CD4-positive, alpha-beta T cell (primary cell): Measurements from ENCODE around the gene CACNA1E. TPM values are rescaled to one million over a fixed set of nuclear protein-coding genes. Genes with fewer than 3 reads are reported as not detected.

Experiments
- ATAC-seq: fragments of 200-7000 bp; cut with Tn5 transposase; one replicate; pipeline ENCODE4 v1.10.0; 2022; ENCODE audit warnings: mild to moderate bottlenecking; ENCODE audit not compliant: poor library complexity
- CTCF ChIA-PET: fragments of 350-600 bp; sonication (Branson Sonifier 250); formaldehyde crosslinking; loops from one replicate; lab custom pipeline; 2021; ENCODE audit warnings: antibody characterized with exemption, inconsistent platforms; lab: Charles Lee
- POLR2A ChIA-PET: fragments of 350-600 bp; sonication (Branson Sonifier 250); formaldehyde crosslinking; loops from one replicate; lab custom pipeline; 2021; ENCODE audit warnings: antibody characterized with exemption, inconsistent platforms; lab: Charles Lee
- DNase-seq, 14 experiments: peaks; one replicate each; pipeline ENCODE4 v3.0.0-alpha.2; 2013 to 2020; ENCODE audit warnings: mixed read lengths in 2 of 14
- H3K27ac ChIP-seq, 2 donors: one replicate each; pipeline versions ENCODE4 v1.5.1 to v1.7.0; 2013; ENCODE audit warnings: low read length in 2 of 2, low read depth in 1 of 2, mild to moderate bottlenecking in 1 of 2
- H3K27me3 ChIP-seq, 2 experiments: 1 replicate in 1 of 2; 2 replicates in 1 of 2; pipeline versions ENCODE4 v1.6.1 to v1.7.0; 2013; ENCODE audit warnings: low read length in 2 of 2, control low read depth in 1 of 2, mild to moderate bottlenecking in 1 of 2, moderate library complexity in 1 of 2; ENCODE audit not compliant: insufficient read depth in 2 of 2, control insufficient read depth in 1 of 2
- H3K36me3 ChIP-seq: one replicate; pipeline ENCODE4 v1.6.1; 2013; ENCODE audit warnings: low read length, control low read depth; ENCODE audit not compliant: insufficient read depth
- H3K4me1 ChIP-seq: one replicate; pipeline ENCODE4 v1.6.1; 2013; ENCODE audit warnings: low read length, control low read depth; ENCODE audit not compliant: insufficient read depth
- H3K4me3 ChIP-seq: one replicate; pipeline ENCODE4 v1.5.1; 2013; ENCODE audit warnings: mild to moderate bottlenecking, low read length, moderate library complexity
- H3K9me3 ChIP-seq, 2 experiments: 1 replicate in 1 of 2; 2 replicates in 1 of 2; pipeline versions ENCODE4 v1.6.1 to v1.7.0; 2013; ENCODE audit warnings: low read length in 2 of 2, mild to moderate bottlenecking in 2 of 2, control low read depth in 1 of 2, moderate library complexity in 1 of 2; ENCODE audit not compliant: control insufficient read depth in 1 of 2, insufficient read depth in 1 of 2
- H3K27ac Mint-ChIP-seq: one replicate; pipeline ENCODE4 v1.8.0; 2020; ENCODE audit warnings: mixed read lengths
- H3K27me3 Mint-ChIP-seq: one replicate; pipeline ENCODE4 v1.8.0; 2021; ENCODE audit warnings: mixed read lengths
- H3K36me3 Mint-ChIP-seq: one replicate; pipeline ENCODE4 v1.8.0; 2021; ENCODE audit warnings: low read depth, mixed read lengths
- H3K4me1 Mint-ChIP-seq: one replicate; pipeline ENCODE4 v1.8.0; 2021; ENCODE audit warnings: low read depth, mixed read lengths
- H3K4me3 Mint-ChIP-seq: one replicate; pipeline ENCODE4 v1.8.0; 2020; ENCODE audit warnings: mild to moderate bottlenecking, mixed read lengths
- H3K9me3 Mint-ChIP-seq: one replicate; pipeline ENCODE4 v1.8.0; 2020; ENCODE audit warnings: mixed read lengths
- intact Hi-C, 2 experiments: fragments of 100-400 bp; cut with DNase I in 1 of 2; cut with micrococcal nuclease in 1 of 2; formaldehyde crosslinking; loops; one replicate each; pipeline versions ENCODE4 v1.15.1 to v1.9.0; 2023 to 2025; cut with DNase I, micrococcal nuclease
- total RNA-seq, 174 experiments: library from RNA in 2 of 174; stranded (reverse) in 2 of 174; gene quantifications; one replicate each; pipeline ENCODE4 v1.2.3 and lab custom pipeline; 2021 to 2026
- TF ChIP-seq, protein P1 (sequence below): fragments of 200-600 bp; IDR thresholded peaks from one replicate; pipeline ENCODE4 v1.8.0; 2022; ENCODE audit warnings: antibody characterized with exemption, mild to moderate bottlenecking

Gene CACNA1E
- total RNA-seq, 2 experiments from 2014 or later = not detected

DNA sequence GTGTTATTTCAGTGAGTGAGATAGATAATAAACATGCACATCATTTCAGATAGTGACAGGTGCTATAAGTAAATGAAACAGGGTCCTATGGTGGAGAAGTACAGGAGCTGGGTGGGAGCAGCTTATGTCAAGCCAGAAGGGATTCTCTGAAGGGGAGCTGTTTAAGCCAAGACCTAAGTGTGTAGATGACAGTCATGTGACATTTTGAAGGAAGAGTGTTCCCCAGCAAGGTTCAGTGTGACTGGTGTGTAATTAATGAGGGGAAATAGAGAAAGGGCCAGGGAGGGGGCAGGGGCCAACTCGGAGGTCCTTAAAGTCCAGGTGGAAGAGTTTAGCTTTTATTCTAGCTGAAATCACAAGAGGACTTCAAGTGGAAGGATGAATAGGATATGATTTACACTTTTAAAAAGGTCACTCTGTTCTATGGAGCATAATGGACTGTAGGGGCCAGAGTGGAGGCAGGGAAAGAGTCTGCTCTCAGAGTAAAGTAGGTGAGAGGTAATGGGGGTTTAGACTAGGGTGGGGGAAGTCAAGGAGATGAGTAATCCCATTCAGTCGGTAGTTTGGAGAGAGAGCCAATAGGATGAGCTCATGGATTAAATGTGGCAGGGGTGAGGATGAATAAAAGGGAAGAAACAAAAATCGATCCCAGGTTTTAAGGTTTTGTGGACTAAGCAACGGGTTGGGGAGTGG lies 243.1 kb downstream of the CACNA1E start:
- DNase-seq = no peak
- no peaks in the 10 kb centered on the region for H3K36me3 Mint-ChIP-seq
- no peaks in the 10 kb centered on the region for H3K9me3 Mint-ChIP-seq
- ATAC-seq = no peak
- H3K4me3 Mint-ChIP-seq = no peak overlapping the region
- CTCF ChIA-PET = no interaction called here
- intact Hi-C loops = no loop called here
- Histone ChIP-seq H3K27me3 (peaks cover 0 to 4% of the 10 kb centered on the region in 2 experiments), H3K9me3 (no peaks in the 10 kb centered on the region), H3K4me1 (no peaks in the 10 kb centered on the region), H3K4me3 (no peak overlapping the region), H3K36me3 (no peaks in the 10 kb centered on the region), H3K27ac (no peak overlapping the region)
- POLR2A ChIA-PET = no interaction called here
- H3K27ac Mint-ChIP-seq = no peak overlapping the region
- TF ChIP-seq, protein P1, sequence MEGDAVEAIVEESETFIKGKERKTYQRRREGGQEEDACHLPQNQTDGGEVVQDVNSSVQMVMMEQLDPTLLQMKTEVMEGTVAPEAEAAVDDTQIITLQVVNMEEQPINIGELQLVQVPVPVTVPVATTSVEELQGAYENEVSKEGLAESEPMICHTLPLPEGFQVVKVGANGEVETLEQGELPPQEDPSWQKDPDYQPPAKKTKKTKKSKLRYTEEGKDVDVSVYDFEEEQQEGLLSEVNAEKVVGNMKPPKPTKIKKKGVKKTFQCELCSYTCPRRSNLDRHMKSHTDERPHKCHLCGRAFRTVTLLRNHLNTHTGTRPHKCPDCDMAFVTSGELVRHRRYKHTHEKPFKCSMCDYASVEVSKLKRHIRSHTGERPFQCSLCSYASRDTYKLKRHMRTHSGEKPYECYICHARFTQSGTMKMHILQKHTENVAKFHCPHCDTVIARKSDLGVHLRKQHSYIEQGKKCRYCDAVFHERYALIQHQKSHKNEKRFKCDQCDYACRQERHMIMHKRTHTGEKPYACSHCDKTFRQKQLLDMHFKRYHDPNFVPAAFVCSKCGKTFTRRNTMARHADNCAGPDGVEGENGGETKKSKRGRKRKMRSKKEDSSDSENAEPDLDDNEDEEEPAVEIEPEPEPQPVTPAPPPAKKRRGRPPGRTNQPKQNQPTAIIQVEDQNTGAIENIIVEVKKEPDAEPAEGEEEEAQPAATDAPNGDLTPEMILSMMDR = no peak
- H3K27me3 Mint-ChIP-seq = peaks cover 5% of the 10 kb centered on the region
- no peaks in the 10 kb centered on the region for H3K4me1 Mint-ChIP-seq

DNA sequence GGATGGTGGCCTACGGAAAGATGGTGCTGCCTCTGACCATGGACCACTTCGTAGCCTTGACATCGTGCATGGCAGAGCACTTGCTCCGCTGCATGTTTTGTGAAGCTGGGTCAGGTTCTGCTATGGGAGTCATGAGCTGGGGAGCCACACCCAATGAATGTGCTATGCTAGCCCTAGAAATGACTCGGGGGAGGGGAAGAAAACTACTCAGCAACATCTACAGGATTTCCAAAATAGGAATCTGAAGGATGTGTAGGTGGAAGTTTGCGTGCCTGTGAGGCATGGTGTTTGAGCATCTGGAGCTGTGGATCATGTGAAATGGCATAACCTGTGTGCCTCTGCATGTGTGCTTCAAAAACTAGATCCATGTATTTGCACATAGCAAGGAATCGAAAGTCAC lies 247.3 kb downstream of the CACNA1E start:
- no peak for ATAC-seq
- CTCF ChIA-PET = no interaction called here
- no peaks in the 10 kb centered on the region for H3K27me3 Mint-ChIP-seq
- Histone ChIP-seq H3K4me1 (no peaks in the 10 kb centered on the region), H3K9me3 (no peaks in the 10 kb centered on the region), H3K27me3 (no peaks in the 10 kb centered on the region), H3K36me3 (no peaks in the 10 kb centered on the region), H3K4me3 (no peak overlapping the region), H3K27ac (no peak overlapping the region)
- H3K27ac Mint-ChIP-seq = no peak overlapping the region
- no peak overlapping the region for H3K4me3 Mint-ChIP-seq
- H3K36me3 Mint-ChIP-seq = no peaks in the 10 kb centered on the region
- intact Hi-C loops = no loop called here
- TF ChIP-seq, protein P1 = no peak
- no peaks in the 10 kb centered on the region for H3K4me1 Mint-ChIP-seq
- DNase-seq = no peak
- POLR2A ChIA-PET = no interaction called here
- H3K9me3 Mint-ChIP-seq = no peaks in the 10 kb centered on the region

DNA sequence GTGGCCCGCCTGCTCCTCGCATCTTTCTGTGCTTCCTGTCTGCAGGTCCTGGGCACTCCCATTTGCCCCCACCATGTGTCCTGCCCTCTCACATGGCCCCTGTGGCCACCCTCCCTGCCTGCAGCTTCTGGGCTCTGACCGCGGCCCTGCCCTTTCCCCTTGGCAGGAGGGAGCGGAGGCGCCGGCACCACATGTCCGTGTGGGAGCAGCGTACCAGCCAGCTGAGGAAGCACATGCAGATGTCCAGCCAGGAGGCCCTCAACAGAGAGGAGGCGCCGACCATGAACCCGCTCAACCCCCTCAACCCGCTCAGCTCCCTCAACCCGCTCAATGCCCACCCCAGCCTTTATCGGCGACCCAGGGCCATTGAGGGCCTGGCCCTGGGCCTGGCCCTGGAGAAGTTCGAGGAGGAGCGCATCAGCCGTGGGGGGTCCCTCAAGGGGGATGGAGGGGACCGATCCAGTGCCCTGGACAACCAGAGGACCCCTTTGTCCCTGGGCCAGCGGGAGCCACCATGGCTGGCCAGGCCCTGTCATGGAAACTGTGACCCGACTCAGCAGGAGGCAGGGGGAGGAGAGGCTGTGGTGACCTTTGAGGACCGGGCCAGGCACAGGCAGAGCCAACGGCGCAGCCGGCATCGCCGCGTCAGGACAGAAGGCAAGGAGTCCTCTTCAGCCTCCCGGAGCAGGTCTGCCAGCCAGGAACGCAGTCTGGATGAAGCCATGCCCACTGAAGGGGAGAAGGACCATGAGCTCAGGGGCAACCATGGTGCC lies 249.1 kb downstream of the CACNA1E start:
- CTCF ChIA-PET = no interaction called here

More for the DNA sequence above, 249.1 kb downstream of the CACNA1E start:
- Histone ChIP-seq H3K27ac (no peak overlapping the region), H3K36me3 (no peaks in the 10 kb centered on the region), H3K9me3 (peaks cover 0 to 3% of the 10 kb centered on the region in 2 experiments), H3K27me3 (no peaks in the 10 kb centered on the region), H3K4me3 (no peak overlapping the region), H3K4me1 (no peaks in the 10 kb centered on the region)
- TF ChIP-seq, protein P1 = no peak
- DNase-seq = no peak
- no peaks in the 10 kb centered on the region for H3K4me1 Mint-ChIP-seq
- no peaks in the 10 kb centered on the region for H3K36me3 Mint-ChIP-seq
- H3K4me3 Mint-ChIP-seq = no peak overlapping the region
- H3K27me3 Mint-ChIP-seq = no peaks in the 10 kb centered on the region
- no peaks in the 10 kb centered on the region for H3K9me3 Mint-ChIP-seq
- no peak overlapping the region for H3K27ac Mint-ChIP-seq
- ATAC-seq = no peak
- POLR2A ChIA-PET = no interaction called here
- intact Hi-C loops = no loop called here
